Prostate gland (tissue), 2 donors: ENCODE results near the gene MYO6.

ENCODE experiments used
- POLR2A ChIP-seq: fragments of 450-650 bp; IDR thresholded peaks from one replicate; pipeline ENCODE4 v1.6.1; 2016; ENCODE audit warnings: antibody characterized with exemption, mild to moderate bottlenecking
- POLR2AphosphoS5 ChIP-seq: sonication (generic); formaldehyde crosslinking; IDR thresholded peaks from one replicate; pipeline ENCODE4 v1.6.1; 2017; ENCODE audit warnings: antibody characterized with exemption
- TF ChIP-seq, protein P1 (sequence below), 4 experiments: fragments of 200-600 bp in 2 of 4; fragments of 450-650 bp in 2 of 4; sonication (generic) in 2 of 4; IDR thresholded peaks; 1 replicate in 3 of 4; 2 replicates in 1 of 4; pipeline ENCODE4 v1.5.1; 2016 to 2019; ENCODE audit warnings: antibody characterized with exemption in 4 of 4, mild to moderate bottlenecking in 2 of 4, moderate library complexity in 2 of 4

DNA sequence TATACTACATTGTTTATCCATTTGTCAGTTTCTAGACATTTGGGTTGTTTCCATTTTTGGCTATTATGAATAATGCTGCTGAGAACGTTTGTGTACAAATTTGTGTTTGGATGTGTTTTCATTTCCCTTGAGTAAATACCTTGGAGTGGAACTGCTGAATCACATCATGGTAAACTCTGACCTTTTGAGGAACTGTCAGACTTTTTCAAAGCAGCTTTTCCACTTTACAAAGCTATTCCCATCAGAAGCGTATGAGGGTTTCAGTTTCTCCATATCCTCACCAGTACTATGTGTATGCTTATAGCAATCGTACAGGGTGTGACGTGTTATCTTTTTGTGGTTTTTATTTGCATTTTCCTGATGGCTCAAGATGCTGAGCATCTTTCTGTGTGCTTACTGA is 103.7 kb downstream of the MYO6 start:
- TF ChIP-seq, protein P1, sequence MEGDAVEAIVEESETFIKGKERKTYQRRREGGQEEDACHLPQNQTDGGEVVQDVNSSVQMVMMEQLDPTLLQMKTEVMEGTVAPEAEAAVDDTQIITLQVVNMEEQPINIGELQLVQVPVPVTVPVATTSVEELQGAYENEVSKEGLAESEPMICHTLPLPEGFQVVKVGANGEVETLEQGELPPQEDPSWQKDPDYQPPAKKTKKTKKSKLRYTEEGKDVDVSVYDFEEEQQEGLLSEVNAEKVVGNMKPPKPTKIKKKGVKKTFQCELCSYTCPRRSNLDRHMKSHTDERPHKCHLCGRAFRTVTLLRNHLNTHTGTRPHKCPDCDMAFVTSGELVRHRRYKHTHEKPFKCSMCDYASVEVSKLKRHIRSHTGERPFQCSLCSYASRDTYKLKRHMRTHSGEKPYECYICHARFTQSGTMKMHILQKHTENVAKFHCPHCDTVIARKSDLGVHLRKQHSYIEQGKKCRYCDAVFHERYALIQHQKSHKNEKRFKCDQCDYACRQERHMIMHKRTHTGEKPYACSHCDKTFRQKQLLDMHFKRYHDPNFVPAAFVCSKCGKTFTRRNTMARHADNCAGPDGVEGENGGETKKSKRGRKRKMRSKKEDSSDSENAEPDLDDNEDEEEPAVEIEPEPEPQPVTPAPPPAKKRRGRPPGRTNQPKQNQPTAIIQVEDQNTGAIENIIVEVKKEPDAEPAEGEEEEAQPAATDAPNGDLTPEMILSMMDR (IDR thresholded peaks at IDR 0.05): no peak
- no peak for TF ChIP-seq POLR2A
- no peak for TF ChIP-seq POLR2AphosphoS5
